Neuronal stem cell (in vitro differentiated cells): ENCODE results near the gene KY.

Experiments
- DNase-seq: peaks from one replicate; pipeline ENCODE4 v3.0.0-alpha.2; 2013; ENCODE audit warnings: low spot score
- H2AFZ ChIP-seq: one replicate; pipeline ENCODE4 v1.6.1; 2013; ENCODE audit warnings: mild to moderate bottlenecking, low read length, inconsistent platforms
- H2AK5ac ChIP-seq: 2 replicates; pipeline ENCODE4 v1.6.1; 2013; ENCODE audit warnings: low read depth, mild to moderate bottlenecking, inconsistent platforms, low read length, moderate library complexity, mixed read lengths
- H2BK120ac ChIP-seq: 2 replicates; pipeline ENCODE4 v1.6.1; 2013; ENCODE audit warnings: low read depth, mild to moderate bottlenecking, inconsistent platforms, low read length, moderate library complexity, mixed read lengths
- H2BK12ac ChIP-seq: one replicate; pipeline ENCODE4 v1.6.1; 2013; ENCODE audit warnings: low read length, inconsistent platforms
- H2BK15ac ChIP-seq: 2 replicates; pipeline ENCODE4 v1.6.1; 2013; ENCODE audit warnings: mild to moderate bottlenecking, low read length, inconsistent platforms, mixed read lengths
- H2BK5ac ChIP-seq: one replicate; pipeline ENCODE4 v1.6.1; 2013; ENCODE audit warnings: inconsistent platforms, mild to moderate bottlenecking, low read length, moderate library complexity
- H3K14ac ChIP-seq: one replicate; pipeline ENCODE4 v1.6.1; 2013; ENCODE audit warnings: low read length, inconsistent platforms
- H3K18ac ChIP-seq: 2 replicates; pipeline ENCODE4 v1.6.1; 2013; ENCODE audit warnings: low read length, inconsistent platforms
- H3K23ac ChIP-seq: 2 replicates; pipeline ENCODE4 v1.6.1; 2013; ENCODE audit warnings: low read depth, mild to moderate bottlenecking, mixed read lengths, low read length, inconsistent platforms; ENCODE audit not compliant: poor library complexity
- H3K27ac ChIP-seq: replicated peaks from 3 replicates; pipeline ENCODE4 v1.5.1; 2013; ENCODE audit warnings: low read length, inconsistent platforms
- H3K27me3 ChIP-seq, 3 experiments: 2 replicates each; pipeline ENCODE4 v1.6.1; 2013; ENCODE audit warnings: low read length in 3 of 3, mild to moderate bottlenecking in 2 of 3, inconsistent platforms in 1 of 3, low read depth in 1 of 3, mixed read lengths in 1 of 3, moderate library complexity in 1 of 3; ENCODE audit not compliant: control insufficient read depth in 3 of 3, insufficient read depth in 3 of 3
- H3K36me3 ChIP-seq, 2 donors: replicated peaks in 1 of 2; 2 replicates each; pipeline ENCODE4 v1.6.1; 2013; ENCODE audit warnings: low read length in 2 of 2; ENCODE audit not compliant: control insufficient read depth in 2 of 2, insufficient read depth in 2 of 2
- H3K4ac ChIP-seq: 2 replicates; pipeline ENCODE4 v1.6.1; 2013; ENCODE audit warnings: inconsistent platforms, mild to moderate bottlenecking, low read length, moderate library complexity
- H3K4me1 ChIP-seq, 2 donors: 1 replicate in 1 of 2; 2 replicates in 1 of 2; pipeline ENCODE4 v1.6.1; 2013; ENCODE audit warnings: low read length in 2 of 2, low read depth in 1 of 2; ENCODE audit not compliant: control insufficient read depth in 2 of 2, insufficient read depth in 1 of 2
- H3K4me2 ChIP-seq: one replicate; pipeline ENCODE4 v1.6.1; 2013; ENCODE audit warnings: mild to moderate bottlenecking, low read length, inconsistent platforms; ENCODE audit not compliant: insufficient read depth, poor library complexity, severe bottlenecking
- H3K4me3 ChIP-seq, 2 donors: 2 replicates each; pipeline ENCODE4 v1.5.1; 2013; ENCODE audit warnings: low read length in 2 of 2, mild to moderate bottlenecking in 2 of 2, inconsistent platforms in 1 of 2, moderate library complexity in 1 of 2
- H3K79me1 ChIP-seq: one replicate; pipeline ENCODE4 v1.6.1; 2013; ENCODE audit warnings: low read depth, mild to moderate bottlenecking, inconsistent platforms, low read length, moderate library complexity
- H3K9ac ChIP-seq: one replicate; pipeline ENCODE4 v1.6.1; 2013; ENCODE audit warnings: mild to moderate bottlenecking, low read depth, low read length, inconsistent platforms; ENCODE audit not compliant: poor library complexity
- H3K9me3 ChIP-seq, 2 donors: replicated peaks in 1 of 2; 2 replicates each; pipeline versions ENCODE3 to v1.6.1; 2013; ENCODE audit warnings: low read length in 2 of 2, mild to moderate bottlenecking in 2 of 2, inconsistent platforms in 1 of 2, low read depth in 1 of 2, mixed read lengths in 1 of 2, moderate library complexity in 1 of 2; ENCODE audit not compliant: control insufficient read depth in 2 of 2, insufficient read depth in 1 of 2
- H4K8ac ChIP-seq: one replicate; pipeline ENCODE4 v1.6.1; 2013; ENCODE audit warnings: low read depth, mild to moderate bottlenecking, inconsistent platforms, low read length, moderate library complexity
- H4K91ac ChIP-seq: one replicate; pipeline ENCODE4 v1.6.1; 2013; ENCODE audit warnings: low read length, low read depth, mild to moderate bottlenecking, inconsistent platforms; ENCODE audit not compliant: poor library complexity
- WGBS, 2 donors: extraction: QIAGEN DNeasy Blood & Tissue Kit; methylation state at CpG; one replicate each; pipeline ENCODE4 v1.1.7; 2013; ENCODE audit warnings: missing lambda C conversion rate in 2 of 2, mixed read lengths in 1 of 2; ENCODE audit not compliant: insufficient read length in 2 of 2, insufficient replicate concordance in 1 of 2; ENCODE audit errors: extremely low coverage in 2 of 2; 5-methylcytosine and 5-hydroxymethylcytosine counted together

Gene KY

GRCh38 chr3:134618478-134619300 lies 32.1 kb downstream of the KY start:
- Histone ChIP-seq H3K4me3 (no peak overlapping the region), H3K18ac (no peak overlapping the region), H2BK120ac (no peak overlapping the region), H3K27me3 (no peaks in the 10 kb centered on the region), H3K9me3 (no peaks in the 10 kb centered on the region), H3K23ac (peak overlapping the region; percentile 18), H2BK12ac (no peak overlapping the region), H4K91ac (no peak overlapping the region), H3K9ac (no peak overlapping the region), H3K27ac (no peak overlapping the region), H3K4me2 (no peak overlapping the region), H3K14ac (no peak overlapping the region), H2BK5ac (no peak overlapping the region), H2BK15ac (no peak overlapping the region), H3K36me3 (no peaks in the 10 kb centered on the region), H3K4me1 (peaks cover 13 to 14% of the 10 kb centered on the region in 2 donors), H3K4ac (no peak overlapping the region), H3K79me1 (no peaks in the 10 kb centered on the region), H4K8ac (no peak overlapping the region), H2AK5ac (peak overlapping the region; percentile 18), H2AFZ (no peak overlapping the region)
- no CpG with 5 or more reads among the region's 13 CpGs for WGBS, 2 donors
- no peak for DNase-seq

- Histone ChIP-seq H2BK120ac (no peak overlapping the region), H3K4me2 (no peak overlapping the region), H3K79me1 (no peaks in the 10 kb centered on the region), H3K27ac (no peak overlapping the region), H3K4me1 (peaks cover 13 to 16% of the 10 kb centered on the region in 2 donors), H3K4me3 (no peak overlapping the region), H2AFZ (no peak overlapping the region), H2BK5ac (no peak overlapping the region), H2AK5ac (peak overlapping the region; percentile 39), H3K23ac (peak overlapping the region; percentile 35), H3K36me3 (no peaks in the 10 kb centered on the region), H2BK15ac (no peak overlapping the region), H3K9ac (no peak overlapping the region), H3K4ac (no peak overlapping the region), H4K8ac (no peak overlapping the region), H3K9me3 (no peaks in the 10 kb centered on the region), H3K14ac (no peak overlapping the region), H3K18ac (no peak overlapping the region), H2BK12ac (no peak overlapping the region), H4K91ac (no peak overlapping the region), H3K27me3 (no peaks in the 10 kb centered on the region)
- no peak for DNase-seq
- WGBS, 2 donors: no CpG with 5 or more reads among the region's 7 CpGs
Measured at GRCh38 chr3:134617608-134618477, 33.0 kb downstream of the KY start.

GRCh38 chr3:134615743-134616142 lies 35.1 kb downstream of the KY start:
- Histone ChIP-seq H2BK120ac (no peak overlapping the region), H2AFZ (no peak overlapping the region), H3K14ac (no peak overlapping the region), H3K9me3 (no peaks in the 10 kb centered on the region), H3K18ac (no peak overlapping the region), H3K4me1 (peaks cover 13 to 19% of the 10 kb centered on the region in 2 donors), H3K9ac (no peak overlapping the region), H2BK12ac (no peak overlapping the region), H2AK5ac (no peak overlapping the region), H3K4me3 (peak overlapping the region in 1 of 2 donors; percentile 33), H3K79me1 (no peaks in the 10 kb centered on the region), H2BK15ac (no peak overlapping the region), H3K4me2 (no peak overlapping the region), H3K4ac (no peak overlapping the region), H4K91ac (no peak overlapping the region), H2BK5ac (no peak overlapping the region), H3K23ac (no peak overlapping the region), H3K27me3 (no peaks in the 10 kb centered on the region), H3K27ac (no peak overlapping the region), H3K36me3 (no peaks in the 10 kb centered on the region), H4K8ac (no peak overlapping the region)
- no peak for DNase-seq
- WGBS, 2 donors: no CpG with 5 or more reads among the region's 5 CpGs

GRCh38 chr3:134614955-134615354 lies 35.9 kb downstream of the KY start:
- Histone ChIP-seq H2BK12ac (no peak overlapping the region), H2BK5ac (no peak overlapping the region), H3K14ac (no peak overlapping the region), H4K8ac (no peak overlapping the region), H4K91ac (no peak overlapping the region), H3K4ac (no peak overlapping the region), H2BK15ac (no peak overlapping the region), H3K27ac (no peak overlapping the region), H2AFZ (no peak overlapping the region), H2BK120ac (no peak overlapping the region), H3K27me3 (no peaks in the 10 kb centered on the region), H3K9me3 (no peaks in the 10 kb centered on the region), H3K23ac (no peak overlapping the region), H3K36me3 (no peaks in the 10 kb centered on the region), H3K9ac (no peak overlapping the region), H3K18ac (no peak overlapping the region), H3K4me1 (peaks cover 13 to 15% of the 10 kb centered on the region in 2 donors), H3K4me2 (no peak overlapping the region), H3K4me3 (no peak overlapping the region), H3K79me1 (no peaks in the 10 kb centered on the region), H2AK5ac (no peak overlapping the region)
- DNase-seq: no peak
- WGBS, 2 donors: no CpG with 5 or more reads among the region's 4 CpGs
